GM19099 (cell line): ENCODE measurements around the gene CFAP97D2.

Source experiments
- POLR2A ChIP-seq: IDR thresholded peaks from 3 replicates; pipeline ENCODE4 v1.6.1; 2011; ENCODE audit warnings: low read depth; ENCODE audit not compliant: insufficient read length; ENCODE audit errors: extremely low read depth

The CFAP97D2 gene

DNA sequence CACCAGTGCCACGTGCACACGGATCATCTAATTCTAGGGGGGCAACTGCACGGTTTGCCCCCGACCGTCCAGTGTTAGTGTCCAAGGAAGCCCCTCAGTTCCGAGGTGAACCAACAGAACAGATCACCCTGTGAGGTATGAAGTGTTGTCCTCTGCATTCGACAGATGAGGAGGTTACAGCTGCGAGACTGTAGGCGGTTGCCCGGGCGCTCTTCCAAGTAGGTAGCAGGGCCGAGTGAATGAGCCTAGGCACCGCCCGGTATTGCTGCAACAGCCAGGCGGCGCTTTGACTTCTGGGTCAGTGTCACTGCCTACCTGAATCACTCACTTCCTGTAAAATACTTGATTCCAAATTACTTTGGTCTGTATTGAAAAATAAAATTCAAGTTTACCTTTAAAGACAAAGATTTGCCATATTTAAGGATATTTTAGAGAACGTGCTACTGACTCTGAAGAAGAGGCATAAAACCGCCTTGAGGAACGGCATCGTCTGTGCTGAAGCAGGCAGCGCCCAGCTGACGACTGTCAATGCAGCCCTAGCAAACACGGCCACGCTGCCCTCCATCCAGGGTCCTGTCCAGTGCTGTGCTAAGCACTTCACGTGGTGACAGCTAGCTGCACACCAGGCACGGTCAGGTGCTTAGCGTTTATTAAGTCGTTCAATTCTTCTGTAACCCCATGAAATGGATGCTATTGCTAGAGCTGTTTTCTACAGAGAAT is 27.3 kb upstream of the CFAP97D2 start:
- TF ChIP-seq POLR2A: no peak

DNA sequence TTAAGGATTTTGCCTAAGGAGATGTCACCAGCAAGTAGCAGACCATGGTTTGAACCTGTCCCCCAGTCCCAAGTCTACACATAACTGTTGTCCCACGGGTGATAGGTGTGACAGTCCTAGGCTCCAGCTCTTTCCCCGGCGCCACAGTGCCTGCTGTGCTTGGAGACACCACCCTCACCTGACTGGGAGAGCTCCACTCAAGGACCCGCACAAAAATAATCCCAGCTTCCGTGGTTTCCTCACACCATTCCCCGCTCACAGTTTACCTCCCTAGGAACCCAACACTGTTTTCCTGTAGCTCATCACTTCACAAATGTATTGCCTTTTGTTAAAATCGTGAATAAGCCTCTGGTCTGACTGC is 26.8 kb upstream of the CFAP97D2 start:
- TF ChIP-seq POLR2A: no peak

DNA sequence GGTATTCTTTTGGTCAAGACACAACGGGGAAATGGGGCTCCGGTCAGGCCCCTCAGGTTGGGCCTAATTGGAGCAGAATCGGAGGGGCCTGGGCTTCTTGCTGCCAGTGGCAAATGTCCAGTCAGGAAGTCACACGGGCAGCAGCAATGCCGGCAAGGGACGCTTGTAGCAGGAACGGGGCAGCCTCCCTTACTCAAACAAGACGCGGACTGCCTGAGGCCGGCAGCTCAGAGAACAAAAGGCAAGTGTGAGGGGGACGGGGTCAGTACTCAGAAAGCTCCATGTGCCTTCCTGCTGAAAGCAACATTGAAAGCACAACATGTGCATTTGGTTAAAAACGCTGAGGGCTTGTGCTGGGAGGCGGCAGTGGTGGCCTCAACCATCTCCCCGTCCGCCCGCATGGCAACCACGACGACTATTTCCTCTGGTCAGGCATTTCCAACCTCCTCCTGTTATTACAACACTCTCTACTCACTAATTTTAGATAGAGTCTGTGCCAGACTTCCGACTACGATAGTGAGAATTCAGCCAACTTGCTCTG is 26.2 kb upstream of the CFAP97D2 start:
- TF ChIP-seq POLR2A: no peak

DNA sequence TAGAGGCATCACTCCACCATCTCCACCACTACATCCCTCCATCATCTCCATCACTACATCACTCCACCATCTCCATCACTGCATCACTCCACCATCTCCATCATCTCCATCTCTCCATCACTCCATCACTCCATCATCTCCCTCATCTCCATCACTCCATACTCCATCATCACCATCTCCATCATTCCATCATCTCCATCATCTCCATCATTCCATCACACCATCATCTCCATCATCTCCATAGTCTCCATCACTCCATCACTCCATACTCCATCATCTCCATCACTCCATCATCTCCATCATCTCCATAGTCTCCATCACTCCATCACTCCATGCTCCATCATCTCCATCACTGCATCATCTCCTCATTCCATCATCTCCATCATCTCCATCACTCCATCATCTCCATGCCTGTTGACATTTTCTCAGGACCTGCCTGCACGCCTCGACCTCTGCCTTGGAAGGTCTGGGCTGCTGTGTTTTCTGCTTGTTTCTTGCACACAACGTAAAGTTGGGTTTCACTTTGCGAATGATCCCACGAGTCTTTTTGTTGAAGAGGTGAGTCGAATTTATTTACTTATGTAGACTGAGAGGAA is 25.5 kb upstream of the CFAP97D2 start:
- TF ChIP-seq POLR2A: no peak

DNA sequence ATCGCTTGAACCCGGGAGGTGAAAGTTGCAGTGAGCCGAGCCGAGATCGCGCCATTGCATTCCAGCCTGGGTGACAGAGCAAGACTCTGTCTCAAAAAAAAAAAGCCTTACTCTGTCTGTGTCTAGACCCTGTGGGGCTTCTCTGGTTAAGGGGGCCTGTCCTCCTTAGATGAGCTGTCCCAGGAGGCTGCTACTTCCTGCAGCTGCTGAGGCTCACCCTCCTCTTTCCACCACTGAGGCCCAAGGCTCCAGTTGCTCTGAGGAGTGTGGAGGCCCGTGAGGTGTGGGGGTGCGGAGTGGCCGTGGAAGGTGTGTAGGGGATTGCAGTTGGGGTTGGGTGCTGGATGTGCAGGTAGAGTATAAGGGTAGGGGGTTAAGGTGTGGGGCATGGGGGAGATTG is 24.6 kb upstream of the CFAP97D2 start:
- TF ChIP-seq POLR2A: no peak

DNA sequence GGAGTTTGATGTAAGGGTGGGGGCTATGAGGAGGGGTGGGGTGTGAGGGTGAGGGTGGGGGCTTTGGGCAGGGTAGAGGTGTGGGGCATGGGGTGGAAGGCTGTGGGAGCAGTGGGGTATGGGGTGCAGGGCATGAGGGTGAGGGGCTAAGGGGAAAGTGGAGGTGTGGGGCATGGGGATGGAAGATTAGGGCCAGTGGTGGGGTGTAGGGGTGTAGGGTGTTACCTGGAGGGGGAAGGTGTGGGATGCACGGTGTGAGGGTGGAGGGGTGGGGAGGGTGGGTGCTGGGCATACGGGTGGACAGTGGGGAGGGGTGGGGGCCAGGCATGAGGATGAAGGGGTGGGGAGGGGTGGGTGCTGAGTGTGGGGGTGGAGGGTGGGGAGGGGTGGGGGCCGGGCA is 23.7 kb upstream of the CFAP97D2 start:
- no peak for TF ChIP-seq POLR2A

DNA sequence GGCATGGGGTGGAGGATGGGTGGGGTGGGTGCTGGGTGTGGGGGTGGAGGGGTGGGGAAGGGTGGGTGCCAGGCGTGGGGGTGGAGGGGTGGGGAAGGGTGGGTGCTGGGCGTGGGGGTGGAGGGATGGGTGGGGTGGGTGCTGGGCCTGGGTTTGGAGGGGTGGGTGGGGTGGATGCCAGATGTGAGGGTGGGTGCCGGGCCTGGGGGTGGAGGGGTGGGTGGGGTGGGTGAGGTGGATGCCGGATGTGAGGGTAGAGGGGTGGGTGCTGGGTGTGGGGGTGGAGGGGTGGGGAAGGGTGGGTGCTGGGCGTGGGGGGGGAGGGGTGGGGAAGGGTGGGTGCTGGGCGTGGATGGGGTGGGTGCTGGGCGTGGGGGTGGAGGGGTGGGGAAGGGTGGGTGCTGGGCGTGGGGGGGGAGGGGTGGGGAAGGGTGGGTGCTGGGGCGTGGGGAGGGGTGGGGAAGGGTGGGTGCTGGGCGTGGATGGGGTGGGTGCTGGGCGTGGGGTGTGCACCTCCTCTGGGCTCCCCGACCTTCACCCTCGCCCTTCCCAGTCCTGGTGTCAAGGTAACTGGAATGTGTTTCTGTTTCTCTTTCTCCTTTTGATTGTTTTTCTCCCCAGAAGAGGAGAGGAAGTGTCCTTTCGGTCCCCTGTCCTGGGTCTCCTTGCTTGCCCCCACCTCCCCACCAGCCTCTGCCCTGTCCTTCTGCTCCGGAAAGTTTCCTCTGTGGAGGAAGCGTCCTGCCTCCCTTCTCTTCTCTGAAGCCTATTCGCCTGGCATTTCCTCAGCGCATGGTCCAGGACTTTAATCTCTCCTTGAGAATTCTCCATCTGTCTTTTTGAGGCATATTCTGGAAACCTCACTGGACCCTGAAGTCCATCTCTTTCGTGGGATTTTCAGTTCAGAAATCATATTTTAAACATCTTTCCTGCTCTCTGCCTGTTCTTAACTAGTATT is 22.9 kb upstream of the CFAP97D2 start:
- no peak for TF ChIP-seq POLR2A

DNA sequence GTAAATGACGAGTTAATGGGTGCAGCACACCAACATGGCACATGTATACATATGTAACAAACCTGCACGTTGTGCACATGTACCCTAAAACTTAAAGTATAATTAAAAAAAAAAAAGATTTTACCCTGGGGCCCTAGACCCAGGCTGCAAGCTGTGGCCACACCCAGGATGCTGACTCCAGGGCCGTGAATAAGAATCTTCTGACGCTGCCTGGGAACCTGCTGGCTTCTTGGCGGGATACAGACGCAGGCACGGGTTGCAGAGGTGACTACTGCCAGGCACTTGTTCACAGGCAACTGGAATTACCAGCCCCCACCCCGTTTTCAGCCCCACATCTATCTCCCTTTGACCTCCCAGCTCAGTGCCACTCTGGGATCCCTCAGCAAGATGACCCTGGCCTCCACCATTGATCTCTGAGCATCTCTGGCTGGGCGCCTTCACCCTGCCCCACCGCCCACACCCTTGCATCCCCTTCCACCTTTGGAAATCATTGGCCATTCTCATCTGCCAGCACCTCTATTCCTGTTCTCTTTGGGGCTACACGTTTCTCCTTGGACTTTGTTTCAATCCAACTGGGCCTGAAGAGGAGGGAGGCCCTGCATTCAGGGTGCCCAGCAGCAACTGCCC is 21.1 kb upstream of the CFAP97D2 start:
- TF ChIP-seq POLR2A: no peak

DNA sequence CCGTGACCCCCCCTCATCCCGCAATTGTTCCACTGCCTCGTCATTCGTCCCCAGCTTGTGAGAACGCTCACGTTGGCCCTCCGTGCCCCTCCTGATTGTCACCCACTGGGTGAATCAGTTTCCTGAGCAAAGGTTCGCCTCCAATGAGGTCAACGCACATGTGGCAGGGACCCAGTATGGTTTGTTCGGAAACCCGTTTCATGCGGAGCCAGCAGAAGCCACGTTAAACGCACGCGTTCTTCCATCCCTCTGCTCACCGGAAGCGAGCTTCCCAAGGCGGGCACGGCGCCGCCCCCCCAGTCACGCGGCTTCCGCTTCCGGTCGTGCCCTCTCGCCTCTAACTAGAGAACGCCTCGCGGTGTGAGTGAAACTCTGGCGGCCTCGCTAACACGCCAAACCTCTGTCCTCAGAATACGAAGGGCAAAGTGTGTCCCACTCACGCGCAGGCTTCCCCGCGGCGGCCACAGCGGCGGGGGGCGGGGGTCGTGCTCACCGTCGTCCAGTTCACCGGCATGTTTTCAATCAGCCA is 18.0 kb upstream of the CFAP97D2 start:
- no peak for TF ChIP-seq POLR2A

DNA sequence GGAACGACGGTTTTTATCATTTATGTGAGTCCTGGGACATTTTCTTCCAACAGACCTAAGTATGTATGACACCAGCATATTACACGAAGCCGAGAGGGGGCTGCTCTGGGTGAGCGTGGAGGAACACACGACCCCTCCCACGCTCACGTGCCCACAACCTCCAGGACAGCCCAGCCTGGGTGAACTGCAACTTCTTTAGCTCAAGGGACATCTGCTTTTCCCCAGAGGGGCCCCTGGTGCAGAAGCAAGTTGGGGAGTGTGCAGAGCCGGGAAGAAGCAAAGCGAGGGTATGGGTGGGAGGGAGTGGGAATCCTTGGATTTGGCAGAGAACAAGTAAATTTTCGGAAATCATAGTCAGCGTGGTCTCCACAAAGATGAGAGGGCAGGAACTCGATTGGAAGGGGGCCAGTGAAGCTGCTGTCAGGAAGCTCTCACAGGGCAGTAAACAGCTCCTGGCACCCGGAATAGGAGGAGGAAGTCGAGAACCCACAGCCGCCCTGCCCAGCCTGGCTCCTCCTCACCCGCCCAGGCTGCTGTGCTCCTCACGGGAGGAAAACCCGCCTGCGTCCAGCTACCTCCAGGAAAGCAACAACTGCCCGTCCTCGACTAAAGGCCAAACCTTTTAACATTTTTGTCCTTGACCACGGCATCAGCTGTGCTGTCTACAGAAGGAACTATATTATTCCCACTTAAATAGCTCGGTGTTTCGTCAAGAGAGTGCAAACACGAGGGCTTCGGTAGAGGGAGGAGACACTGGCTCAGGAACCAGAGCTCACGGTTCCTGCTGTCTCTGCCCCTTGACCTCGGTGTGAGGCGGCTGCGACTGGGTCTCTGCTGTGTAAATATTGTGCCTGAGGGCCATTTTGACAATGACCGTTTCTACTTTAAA is 17.2 kb upstream of the CFAP97D2 start:
- no peak for TF ChIP-seq POLR2A

DNA sequence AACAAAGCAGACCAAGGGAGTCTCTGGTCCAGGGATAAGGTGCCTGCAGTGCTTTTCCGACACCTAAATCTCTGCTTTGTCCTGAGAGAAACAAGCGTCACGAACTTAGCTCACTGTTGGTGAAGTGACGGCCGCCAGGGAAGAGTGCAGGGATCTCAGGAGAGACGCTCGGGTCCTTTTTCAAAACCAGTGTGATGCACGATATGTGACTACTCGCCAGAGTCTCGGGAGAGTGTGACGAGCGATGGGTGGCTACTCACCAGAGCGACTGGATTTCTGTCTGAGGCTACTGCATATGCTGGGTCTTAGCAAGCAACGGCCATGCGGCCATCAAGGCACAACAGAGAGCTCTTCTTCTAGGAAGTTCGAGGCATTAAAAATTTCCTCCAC is 16.5 kb upstream of the CFAP97D2 start:
- no peak for TF ChIP-seq POLR2A

DNA sequence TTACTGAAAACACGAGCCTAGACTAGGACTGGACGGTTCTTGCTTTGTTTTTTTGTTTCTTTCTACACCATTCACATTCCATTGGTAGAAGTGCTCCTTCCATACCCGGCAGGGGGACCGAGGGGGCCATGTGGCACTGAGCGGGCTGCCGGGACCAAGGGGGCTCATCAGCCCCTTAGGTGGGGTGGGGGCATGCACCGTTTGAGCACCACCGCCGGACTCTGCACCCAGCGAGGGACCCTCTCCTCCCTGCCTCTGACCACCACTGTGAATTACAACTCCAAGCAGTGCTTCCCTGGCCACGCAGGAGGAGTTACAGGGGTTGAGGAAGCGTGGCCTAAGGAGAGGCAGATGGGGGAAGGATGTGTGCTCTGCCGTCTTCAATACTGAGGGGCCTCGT is 15.0 kb upstream of the CFAP97D2 start:
- no peak for TF ChIP-seq POLR2A

DNA sequence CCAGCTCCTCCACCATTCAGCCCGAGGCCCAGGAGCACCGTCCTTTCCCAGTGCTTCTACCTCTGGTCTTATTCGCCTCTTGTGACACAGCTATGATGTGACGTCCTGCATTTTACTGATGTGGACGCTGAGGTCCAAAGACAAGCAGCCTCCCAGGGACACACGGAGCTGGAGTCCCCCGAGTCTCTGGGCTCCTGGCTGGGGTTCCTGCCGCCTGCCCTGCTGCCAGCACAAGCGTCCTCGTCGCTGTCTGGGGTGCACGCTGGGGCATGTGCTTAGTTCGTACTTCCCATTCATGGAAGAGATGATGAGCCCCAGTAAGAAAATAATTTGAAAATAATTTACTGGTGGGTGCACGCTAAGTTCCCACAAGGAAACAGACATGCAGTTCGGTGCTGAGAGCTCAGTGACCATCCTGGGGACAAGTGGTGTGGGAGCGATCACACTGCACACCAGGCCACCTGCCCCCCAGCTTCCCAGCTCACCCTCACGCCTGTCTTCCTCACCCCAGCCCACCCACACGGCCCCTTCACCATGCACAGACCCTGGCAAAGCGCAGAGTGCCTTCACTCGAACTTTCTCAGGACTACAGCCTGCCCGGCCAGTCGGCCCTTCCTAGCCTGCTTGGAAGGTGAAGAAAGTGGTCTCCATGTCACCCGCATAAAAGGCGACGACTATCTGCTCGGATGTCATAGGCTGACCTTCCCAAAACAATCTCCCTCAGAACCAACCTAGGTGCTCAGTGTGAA is 14.2 kb upstream of the CFAP97D2 start:
- no peak for TF ChIP-seq POLR2A

DNA sequence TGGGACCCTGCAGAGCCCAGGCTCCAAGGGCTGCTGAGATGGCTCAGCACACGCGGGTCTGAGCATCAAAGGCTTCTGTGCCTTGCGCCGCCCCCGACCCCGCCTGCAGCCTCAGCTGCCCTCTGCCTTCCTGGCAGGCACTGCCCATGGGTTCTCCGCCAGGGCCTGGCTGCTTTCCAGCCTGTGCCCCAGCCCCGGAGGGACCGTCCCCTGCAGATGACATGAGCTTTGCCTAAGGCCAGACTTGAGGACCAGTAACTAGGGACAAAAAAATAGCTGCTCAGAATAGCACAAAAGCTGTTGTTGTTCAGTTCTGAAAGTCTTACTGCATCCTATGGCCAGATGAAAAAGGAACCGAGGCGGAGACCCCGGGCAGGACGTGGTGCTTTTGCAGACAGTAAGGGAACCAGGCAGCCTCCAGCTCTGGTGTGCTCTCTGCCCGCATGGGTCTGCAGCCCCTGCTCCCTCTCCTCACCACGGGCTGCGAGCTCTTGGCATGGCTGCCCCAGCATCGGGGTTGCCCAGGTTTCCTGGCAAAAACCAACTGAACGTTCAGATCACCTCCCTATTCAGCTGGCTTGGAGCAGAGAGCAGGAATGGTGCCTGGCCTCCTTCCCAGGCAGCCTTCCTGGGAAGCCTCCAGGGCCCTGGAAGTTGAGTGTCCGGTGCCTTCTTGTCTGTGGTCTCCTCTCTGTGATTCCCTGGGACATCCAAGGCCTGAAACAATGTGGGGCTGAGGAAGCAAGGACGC is 12.5 kb upstream of the CFAP97D2 start:
- no peak for TF ChIP-seq POLR2A
